SK-N-SH (cell line): ENCODE results near the gene SNRPD2. TPM values are rescaled to one million over a fixed set of nuclear protein-coding genes. Genes with fewer than 3 reads are reported as not detected.

Experiments
- CTCF ChIA-PET: fragments of 300-600, 350-600 bp; formaldehyde crosslinking; extraction: SDS; loops from one replicate; lab custom pipeline; 2021; lab: Yijun Ruan, JAX
- POLR2A ChIA-PET: fragments of 350-600 bp; sonication (Branson Sonifier 250); formaldehyde crosslinking; extraction: SDS; loops from one replicate; lab custom pipeline; 2020; ENCODE audit warnings: antibody characterized with exemption, inconsistent platforms; lab: Yijun Ruan, JAX
- DNase-seq: peaks from one replicate; pipeline ENCODE4 v3.0.0; 2012
- H2AFZ ChIP-seq: fragments of 200-600 bp; sonication (generic); 2 replicates; pipeline ENCODE4 v1.8.1; 2016; ENCODE audit warnings: antibody characterized with exemption, mild to moderate bottlenecking, low read depth
- H3F3A ChIP-seq: fragments of 200-600 bp; sonication (generic); replicated peaks from 2 replicates; pipeline ENCODE3; 2016; ENCODE audit warnings: antibody characterized with exemption, mild to moderate bottlenecking; ENCODE audit not compliant: insufficient read depth
- H3K27ac ChIP-seq, 2 experiments: fragments of 200-500 bp in 1 of 2; fragments of 200-600 bp in 1 of 2; sonication (Bioruptor generic) in 1 of 2; sonication (generic), shearing (Covaris generic) in 1 of 2; 2 replicates each; pipeline versions ENCODE4 v1.5.1 to v1.6.1; 2014 to 2016; ENCODE audit warnings: low read depth in 2 of 2, inconsistent platforms in 1 of 2, low read length in 1 of 2, mild to moderate bottlenecking in 1 of 2, mixed read lengths in 1 of 2
- H3K27me3 ChIP-seq: fragments of 200-600 bp; sonication (generic), shearing (Covaris generic); 2 replicates; pipeline ENCODE4 v1.6.1; 2016; ENCODE audit warnings: mixed run types; ENCODE audit not compliant: insufficient read depth
- H3K36me3 ChIP-seq, 2 experiments: fragments of 200-500 bp in 1 of 2; fragments of 200-600 bp in 1 of 2; sonication (Bioruptor generic) in 1 of 2; sonication (generic) in 1 of 2; replicated peaks in 1 of 2; 2 replicates each; pipeline versions ENCODE3 to v1.5.1; 2014 to 2016; ENCODE audit warnings: low read length in 1 of 2, mild to moderate bottlenecking in 1 of 2; ENCODE audit not compliant: insufficient read depth in 2 of 2, control insufficient read depth in 1 of 2
- H3K4me1 ChIP-seq, 2 experiments: fragments of 200-500 bp in 1 of 2; fragments of 200-600 bp in 1 of 2; sonication (Bioruptor generic) in 1 of 2; sonication (generic), shearing (Covaris generic) in 1 of 2; 2 replicates each; pipeline versions ENCODE4 v1.5.1 to v1.6.1; 2014 to 2016; ENCODE audit warnings: low read depth in 1 of 2, low read length in 1 of 2, mixed run types in 1 of 2; ENCODE audit not compliant: insufficient read depth in 2 of 2, control insufficient read depth in 1 of 2
- H3K4me2 ChIP-seq: fragments of 200-600 bp; sonication (generic), shearing (Covaris generic); 2 replicates; pipeline ENCODE4 v1.6.1; 2017; ENCODE audit warnings: mixed run types
- H3K4me3 ChIP-seq, 2 experiments: fragments of 200-500 bp in 1 of 2; fragments of 200-600 bp in 1 of 2; sonication (Bioruptor generic) in 1 of 2; sonication (generic), shearing (Covaris generic) in 1 of 2; 2 replicates each; pipeline versions ENCODE4 v1.5.1 to v1.8.1; 2014 to 2016; ENCODE audit warnings: low read depth in 2 of 2, inconsistent platforms in 1 of 2, low read length in 1 of 2, mild to moderate bottlenecking in 1 of 2, mixed read lengths in 1 of 2, moderate library complexity in 1 of 2
- H3K79me2 ChIP-seq: fragments of 200-600 bp; sonication (generic); 2 replicates; pipeline ENCODE4 v1.8.1; 2017; ENCODE audit warnings: mild to moderate bottlenecking; ENCODE audit not compliant: insufficient read depth
- H3K9ac ChIP-seq: fragments of 200-600 bp; sonication (generic); 2 replicates; pipeline ENCODE4 v1.6.1; 2017; ENCODE audit warnings: mixed run types
- H3K9me2 ChIP-seq: fragments of 200-600 bp; sonication (generic); 2 replicates; pipeline ENCODE4 v1.6.1; 2017; ENCODE audit warnings: mixed run types
- H3K9me3 ChIP-seq: fragments of 200-600 bp; sonication (generic); 2 replicates; pipeline ENCODE4 v1.6.1; 2017; ENCODE audit warnings: mixed run types, mild to moderate bottlenecking, moderate library complexity
- H4K20me1 ChIP-seq: fragments of 200-600 bp; sonication (generic); 2 replicates; pipeline ENCODE4 v1.6.1; 2017; ENCODE audit warnings: mild to moderate bottlenecking, mixed run types; ENCODE audit not compliant: insufficient read depth
- CHD2 ChIP-seq: fragments of 150-350 bp; IDR thresholded peaks from 2 replicates; pipeline ENCODE4 v1.6.1; 2018; ENCODE audit warnings: low read length; ENCODE audit not compliant: partially characterized antibody
- CTCF ChIP-seq: fragments of 200-600 bp; sonication (generic); IDR thresholded peaks from 2 replicates; pipeline ENCODE4 v1.6.1; 2017; ENCODE audit warnings: antibody characterized with exemption, mild to moderate bottlenecking, moderate library complexity
- ELF1 ChIP-seq: IDR thresholded peaks from 2 replicates; pipeline ENCODE4 v1.4.0; 2012
- MXI1 ChIP-seq: IDR thresholded peaks from 2 replicates; pipeline ENCODE4 v1.6.1; 2012; ENCODE audit warnings: mild to moderate bottlenecking, low read depth, low read length, improper control_type of control experiment
- PBX3 ChIP-seq: IDR thresholded peaks from 2 replicates; pipeline ENCODE4; 2012
- REST ChIP-seq: IDR thresholded peaks from 2 replicates; pipeline ENCODE4 v1.6.1; 2012; ENCODE audit warnings: mild to moderate bottlenecking, low read depth, low read length, moderate library complexity
- USF2 ChIP-seq: fragments of 150-350 bp; IDR thresholded peaks from 2 replicates; pipeline ENCODE4 v1.6.1; 2017; ENCODE audit warnings: antibody characterized with exemption, low read length, low read depth, borderline replicate concordance
- WGBS: methylation state at CpG from one replicate; pipeline ENCODE4 v1.1.6; 2017; ENCODE audit warnings: low lambda C conversion rate; 5-methylcytosine and 5-hydroxymethylcytosine counted together
- polyA plus RNA-seq, 3 experiments: library from polyadenylated mRNA; depleted of rRNA; stranded (reverse); fragments of >200 nt; gene quantifications; 2 replicates each; pipeline ENCODE4 v1.2.3, GENCODE V29; 2012

The SNRPD2 gene
- polyA plus RNA-seq, 1 of the 3 experiments (the other 2 are of a cell fraction), result 1,248 TPM

- Histone ChIP-seq H3K79me2 (no peaks in the 10 kb centered on the region), H3K4me3 (peak overlapping the region in 1 of 2 experiments; percentile 30; a peak in 1 of 4 replicates)
These were observed 20.9 kb downstream of the SNRPD2 start for GRCh38 chr19:45670670-45671453.

More at GRCh38 chr19:45670670-45671453, 20.9 kb downstream of the SNRPD2 start:
- ChIA-PET POLR2A (interaction anchor here (0.6 to 1.6 kb wide), 5 partner anchors 13 to 192 kb away, joined by 3 to 8 read pairs (median 4); partner anchors contain the start of genes QPCTL and SNRPD2), CTCF (interaction anchor here (1.0 to 7.9 kb wide), 8 partner anchors 10 to 231 kb away, joined by 3 to 52 read pairs (median 4); partner anchors contain the start of genes QPCTL and SNRPD2)
- Histone ChIP-seq H3K36me3 (no peaks in the 10 kb centered on the region), H3K27ac (no peak overlapping the region; a peak in 1 of 4 replicates), H3K9ac (no peak overlapping the region), H3F3A (peaks cover 4% of the 10 kb centered on the region), H3K9me2 (no peaks in the 10 kb centered on the region), H4K20me1 (no peaks in the 10 kb centered on the region), H3K4me2 (no peak overlapping the region; the same call in 1 of the 2 replicates), H3K9me3 (no peaks in the 10 kb centered on the region), H2AFZ (peak overlapping the region; percentile 56; the same call in 1 of the 2 replicates), H3K4me1 (peaks cover 4 to 15% of the 10 kb centered on the region in 2 experiments; a peak in 2 of 4 replicates), H3K27me3 (no peaks in the 10 kb centered on the region)
- whole genome bisulfite sequencing, result 31% methylated on average over 13 of the region's 42 CpGs
- peak; percentile 27; the same call in 1 of the 2 replicates for TF ChIP-seq ELF1
- TF ChIP-seq USF2, result no peak
- no peak for TF ChIP-seq CTCF
- no peak for TF ChIP-seq MXI1
- no peak for TF ChIP-seq REST
- TF ChIP-seq PBX3, result no peak
- TF ChIP-seq CHD2, result no peak
- peak; percentile 99 for DNase-seq
